GM08714 (cell line): ENCODE data around the gene CCT5.
A peak's percentile ranks its signal among the peaks of the same experiment; 100 is the strongest.
"Not testable (repeated sequence)": the region's sequence is repeated elsewhere in the genome, so short reads cannot be mapped to it uniquely, and the experiment has no call there.

ENCODE experiments used
- H3K4me3 ChIP-seq: fragments of 200-500 bp; sonication (Bioruptor generic); 2 replicates; pipeline ENCODE4 v1.5.1; 2014; ENCODE audit warnings: mild to moderate bottlenecking, low read length, inconsistent platforms
- ZNF274 ChIP-seq: IDR thresholded peaks from 2 replicates; pipeline ENCODE4 v1.6.1; 2012; ENCODE audit warnings: mild to moderate bottlenecking, low read depth, low read length

Gene CCT5

DNA sequence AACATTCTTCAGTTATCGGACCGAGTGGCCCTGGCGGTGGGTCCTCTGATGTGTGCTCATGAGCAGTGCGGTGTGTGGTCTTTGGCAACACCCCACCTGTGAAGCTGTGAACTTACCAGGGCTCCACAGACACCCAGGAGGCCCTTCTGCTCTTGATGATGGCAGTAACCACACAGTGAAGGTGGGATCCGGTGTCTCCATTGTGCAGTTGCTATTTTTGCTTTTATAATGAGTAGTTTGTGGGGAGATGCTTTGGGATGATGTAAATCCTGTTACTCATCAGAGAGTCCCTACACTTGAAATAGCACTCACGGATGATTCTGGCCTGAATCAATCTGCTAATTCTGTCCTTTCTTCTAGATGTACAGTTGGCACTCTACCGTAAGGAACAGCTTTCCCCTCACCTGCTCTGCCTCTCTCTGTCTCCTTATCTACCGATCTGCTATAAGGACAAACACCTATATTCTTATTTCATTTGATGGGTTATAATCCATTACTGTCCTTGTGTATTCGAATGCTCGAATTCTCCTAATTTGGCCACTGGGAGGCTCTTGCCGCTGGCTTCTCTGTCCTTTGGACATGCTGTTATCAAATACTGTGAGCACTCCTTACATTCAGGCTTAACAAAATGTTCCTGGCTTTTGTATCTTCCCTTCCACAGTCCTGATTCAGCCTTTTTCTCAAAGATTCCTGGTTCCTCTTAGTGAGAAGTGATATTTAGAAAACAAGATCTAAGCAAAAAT, 20.6 kb upstream of the CCT5 start:
- no peak for TF ChIP-seq ZNF274
- no peak overlapping the region for H3K4me3 ChIP-seq

DNA sequence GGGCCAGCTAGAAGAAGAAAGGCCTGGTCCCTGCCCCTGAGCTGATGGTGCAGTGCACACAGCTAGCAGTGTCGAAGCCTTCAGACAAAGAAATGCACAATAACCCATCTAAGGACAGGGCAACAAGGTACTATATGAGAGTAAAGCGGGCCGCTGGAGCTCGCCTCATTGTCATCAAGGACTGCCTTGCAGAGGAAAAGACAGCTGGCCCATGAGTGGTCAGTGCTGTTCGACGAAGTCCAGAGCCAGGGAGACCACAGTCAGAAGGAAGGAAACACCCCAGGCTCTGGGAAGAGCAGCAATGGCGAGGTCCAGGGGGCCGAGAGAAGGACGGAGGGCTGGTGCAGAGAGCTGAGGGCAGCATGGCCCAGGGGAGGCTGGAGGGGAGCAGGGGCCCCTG, 17.7 kb upstream of the CCT5 start:
- no peak for TF ChIP-seq ZNF274
- no peak overlapping the region for H3K4me3 ChIP-seq

DNA sequence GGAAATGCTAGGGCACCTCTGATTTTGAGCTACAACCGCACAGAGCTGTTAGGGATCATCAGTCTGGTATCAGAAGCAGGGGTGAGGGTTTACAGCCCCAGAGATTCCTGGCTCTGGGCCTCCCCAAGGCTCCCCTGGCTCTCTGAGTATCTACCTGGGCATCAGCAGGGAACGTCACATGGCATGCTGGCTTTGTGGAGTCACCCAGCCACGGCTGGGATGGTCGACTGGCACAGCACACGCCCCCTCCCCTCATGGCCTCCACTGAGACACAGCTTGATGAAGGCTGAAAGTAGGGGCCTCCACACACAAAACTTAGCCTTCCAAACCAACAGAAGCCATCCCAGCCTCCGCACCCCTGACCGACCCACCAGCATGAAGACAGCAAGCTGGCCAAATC, 17.1 kb upstream of the CCT5 start:
- no peak for TF ChIP-seq ZNF274
- no peak overlapping the region for H3K4me3 ChIP-seq

DNA sequence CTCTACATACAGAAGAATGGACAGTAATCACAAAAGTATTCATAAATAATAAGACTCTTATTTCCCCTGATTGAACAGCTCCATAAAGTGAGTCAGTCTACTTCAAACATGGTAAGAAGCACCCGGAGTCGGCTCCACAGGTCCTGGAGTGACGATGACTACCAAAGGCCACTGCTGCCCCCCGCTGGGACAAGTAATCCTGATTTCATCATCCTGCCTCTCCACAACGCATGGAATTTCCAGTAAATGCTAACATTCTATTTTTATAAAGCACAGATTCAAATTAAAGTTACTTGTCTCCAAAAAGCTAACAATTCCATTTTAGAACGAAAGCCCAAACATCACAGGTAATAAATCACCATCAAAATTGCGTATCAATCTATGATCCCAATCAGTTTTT, 16.6 kb upstream of the CCT5 start:
- H3K4me3 ChIP-seq: no peak overlapping the region
- no peak for TF ChIP-seq ZNF274

DNA sequence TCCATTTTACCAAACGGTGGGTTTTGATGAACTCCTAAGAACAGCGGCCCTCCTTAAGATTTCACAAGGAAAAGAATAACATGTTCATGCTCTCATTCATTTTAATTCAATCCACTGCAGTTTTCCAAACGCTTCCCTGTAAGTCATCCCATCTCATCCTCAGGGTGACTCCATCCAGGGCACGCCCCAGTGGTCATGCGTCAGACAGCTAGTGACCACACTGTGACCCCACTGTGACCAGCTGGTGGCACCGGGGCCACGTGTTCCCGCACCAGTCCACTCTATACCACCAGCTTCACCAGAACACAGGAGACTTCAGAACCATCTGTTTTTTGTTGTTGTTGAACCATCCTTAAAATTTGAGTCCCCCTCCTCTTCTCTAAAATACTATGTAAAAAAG, 14.7 kb upstream of the CCT5 start:
- TF ChIP-seq ZNF274: no peak
- no peak overlapping the region for H3K4me3 ChIP-seq

DNA sequence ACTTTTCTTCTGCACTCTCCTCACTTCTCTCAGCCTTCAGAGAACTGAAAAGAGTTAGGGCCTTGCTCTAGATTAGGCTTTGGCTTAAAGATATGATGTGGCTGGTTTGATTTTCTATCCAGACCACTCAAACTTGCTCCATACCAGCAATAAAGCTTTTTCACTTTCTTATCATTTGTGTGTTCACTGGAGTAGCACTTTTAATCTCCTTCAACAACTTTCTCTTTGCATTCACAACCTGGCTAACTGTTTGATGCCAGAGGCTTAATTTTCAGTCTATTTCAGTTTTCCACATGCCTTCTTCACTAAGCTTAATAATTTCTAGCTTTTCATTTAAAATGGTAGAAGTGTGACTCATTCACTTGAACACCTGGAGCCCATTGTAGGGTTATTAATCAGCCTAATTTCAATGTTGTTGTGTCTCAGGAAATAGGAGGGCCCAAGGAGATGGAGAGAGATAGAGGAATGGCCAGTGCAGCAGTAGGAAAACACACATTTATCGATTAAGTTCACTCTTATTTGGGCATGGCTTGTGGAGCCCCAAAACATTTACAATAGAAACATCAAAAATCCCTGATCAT, 6.3 kb upstream of the CCT5 start:
- TF ChIP-seq ZNF274: no peak
- no peak overlapping the region for H3K4me3 ChIP-seq

DNA sequence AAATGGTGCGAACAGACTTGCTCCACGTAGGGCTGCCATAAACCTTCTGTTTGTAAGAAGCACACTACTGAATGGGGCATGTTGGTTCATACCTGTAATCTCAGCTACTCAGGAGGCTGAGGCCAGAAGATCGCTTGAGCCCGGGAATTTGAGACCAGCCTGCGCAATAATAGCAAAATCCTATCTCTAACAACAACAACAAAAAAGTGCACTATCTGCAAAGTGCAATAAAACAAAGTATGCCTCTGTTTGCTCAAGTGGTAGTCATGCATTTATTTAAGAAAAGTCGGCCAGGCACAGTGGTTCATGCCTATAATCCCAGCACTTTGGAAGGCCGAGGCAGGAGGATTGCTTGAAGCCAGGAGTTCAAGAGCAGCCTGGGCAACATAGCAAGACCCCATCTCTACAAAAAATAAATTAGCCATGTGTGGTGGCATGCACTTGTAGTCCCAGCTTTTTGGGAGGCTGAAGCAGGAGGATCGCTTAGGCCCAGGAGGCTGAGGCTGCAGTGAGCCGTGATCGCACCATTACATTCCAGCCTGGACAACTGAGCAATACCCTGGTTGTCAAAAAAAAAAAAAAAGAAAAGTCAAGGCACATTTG, 5.6 kb upstream of the CCT5 start:
- H3K4me3 ChIP-seq: no peak overlapping the region
- TF ChIP-seq ZNF274: no peak

DNA sequence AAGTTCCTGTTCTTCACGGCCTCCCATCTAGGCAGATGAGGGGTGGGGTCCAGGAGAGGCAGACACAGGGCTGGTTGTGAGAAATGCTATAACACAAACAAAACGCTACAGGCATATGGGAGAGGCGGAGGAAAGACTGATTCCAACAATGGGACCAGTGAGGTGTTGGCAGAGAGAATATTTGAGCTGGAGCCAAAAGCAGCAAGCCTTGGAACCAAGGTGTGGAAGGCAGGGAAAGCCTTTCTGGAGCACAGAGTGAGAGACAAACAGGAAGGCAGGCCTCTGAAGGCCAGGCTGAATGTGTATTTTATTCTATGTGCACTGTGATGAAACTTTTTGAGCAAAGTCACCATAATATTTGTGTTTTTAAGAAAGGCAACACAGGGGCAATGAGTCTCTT, 3.3 kb upstream of the CCT5 start:
- no peak for TF ChIP-seq ZNF274

DNA sequence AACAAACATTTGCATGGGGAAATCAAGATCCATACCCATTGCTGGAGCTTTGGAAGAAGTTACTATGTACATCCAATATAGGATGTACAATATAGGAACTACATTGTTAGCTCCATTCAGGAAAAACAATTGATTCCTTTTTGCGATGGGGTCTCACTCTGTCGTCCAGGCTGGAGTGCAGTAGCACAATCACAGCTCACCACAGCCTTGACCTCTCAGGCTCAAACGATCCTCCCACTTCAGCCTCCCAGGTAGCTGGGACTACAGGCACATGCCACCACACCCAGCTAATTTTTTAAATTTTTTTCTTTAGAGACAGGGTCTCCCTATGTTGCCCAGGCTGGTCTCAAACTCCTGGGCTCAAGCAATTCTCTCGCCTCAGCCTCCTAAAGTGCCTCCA, 2.9 kb upstream of the CCT5 start:
- H3K4me3 ChIP-seq: not testable (repeated sequence)

More for the DNA sequence above, 3.3 kb upstream of the CCT5 start:
- no peak overlapping the region for H3K4me3 ChIP-seq

DNA sequence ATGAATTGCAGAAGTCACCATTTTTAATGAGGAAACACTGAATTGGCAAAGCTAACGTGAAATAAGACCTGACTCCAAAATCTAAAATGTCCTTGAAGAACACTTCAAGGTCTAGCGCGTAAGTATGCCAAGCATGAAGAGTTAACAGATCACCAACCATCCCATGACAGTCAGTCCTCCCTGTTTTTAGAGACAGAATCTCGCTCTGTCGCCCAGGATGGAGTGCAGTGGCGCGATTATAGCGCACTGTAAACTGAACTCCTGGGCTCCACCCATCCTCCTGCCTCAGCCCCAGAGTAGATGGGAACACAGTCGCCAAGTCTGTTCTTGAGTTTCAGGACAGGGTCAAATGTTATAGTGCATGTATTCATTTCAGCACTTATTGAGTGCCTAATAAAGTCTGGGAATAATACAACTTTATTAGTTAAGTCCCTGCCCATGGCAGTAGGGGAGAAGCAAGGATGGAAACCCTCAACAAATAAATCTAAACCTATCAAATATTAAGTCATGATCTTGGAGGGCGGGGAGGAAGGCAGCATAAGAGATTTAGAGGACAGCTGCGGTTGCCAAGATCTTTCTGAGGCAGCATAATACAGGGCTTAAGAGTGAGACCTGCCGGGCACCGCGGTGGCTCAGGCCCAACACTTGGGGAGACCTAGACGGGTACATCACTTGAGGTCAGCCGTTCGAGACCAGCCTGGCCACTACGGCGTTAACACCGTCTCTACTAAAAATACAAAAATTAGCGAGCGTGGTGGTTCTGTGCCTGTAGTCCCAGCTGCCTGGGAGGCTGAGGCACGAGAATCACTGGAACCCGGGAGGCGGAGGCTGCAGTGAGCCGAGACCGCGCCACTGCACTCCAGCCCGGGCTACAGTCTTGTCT, 1.5 kb upstream of the CCT5 start:
- peak overlapping the region; percentile 93 for H3K4me3 ChIP-seq
- TF ChIP-seq ZNF274: no peak

DNA sequence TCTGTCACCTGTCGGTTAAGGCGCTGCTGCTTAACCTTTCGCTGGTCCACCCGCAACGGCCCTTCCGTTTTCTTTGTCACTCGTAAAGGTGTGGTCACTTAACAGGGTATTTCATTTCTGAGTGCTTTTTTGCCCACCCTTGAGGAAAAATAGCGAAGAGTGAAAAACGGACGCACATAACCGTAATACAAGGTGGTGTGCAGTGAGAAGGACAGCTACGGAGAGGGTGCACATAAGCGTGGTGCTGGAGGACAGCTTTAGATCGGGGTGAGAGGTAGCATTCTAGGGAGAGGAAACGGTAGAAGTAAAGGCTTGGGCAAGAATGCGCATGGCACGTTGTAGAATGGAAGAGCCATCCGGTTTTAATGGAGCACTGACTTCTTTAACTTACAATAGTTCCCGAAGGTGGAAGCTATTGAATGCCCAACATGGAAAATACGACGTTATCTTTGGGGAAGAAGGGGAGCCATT, 761 bp downstream of the CCT5 start:
- TF ChIP-seq ZNF274: no peak
- H3K4me3 ChIP-seq: peak overlapping the region; percentile 93

DNA sequence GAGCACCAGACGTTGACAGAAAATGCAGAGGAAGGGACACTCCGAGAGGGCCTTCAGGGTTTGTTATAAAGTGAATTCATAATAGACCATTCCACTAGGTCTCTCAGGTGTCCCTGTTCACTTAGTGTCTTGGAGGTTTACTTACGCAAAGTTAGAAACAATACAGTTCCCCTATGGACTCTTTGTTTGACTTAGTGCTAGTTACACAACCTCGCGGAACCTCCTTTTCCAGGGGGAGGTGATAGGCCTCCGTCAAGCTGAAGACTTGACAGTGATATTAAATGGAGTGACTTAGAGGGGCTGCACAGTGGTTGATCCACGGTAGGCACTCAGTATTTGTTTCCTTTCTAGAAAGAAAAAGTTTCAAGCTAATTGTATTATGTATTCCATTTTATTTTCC, 1.3 kb downstream of the CCT5 start:
- peak overlapping the region; percentile 93 for H3K4me3 ChIP-seq
- TF ChIP-seq ZNF274: no peak

DNA sequence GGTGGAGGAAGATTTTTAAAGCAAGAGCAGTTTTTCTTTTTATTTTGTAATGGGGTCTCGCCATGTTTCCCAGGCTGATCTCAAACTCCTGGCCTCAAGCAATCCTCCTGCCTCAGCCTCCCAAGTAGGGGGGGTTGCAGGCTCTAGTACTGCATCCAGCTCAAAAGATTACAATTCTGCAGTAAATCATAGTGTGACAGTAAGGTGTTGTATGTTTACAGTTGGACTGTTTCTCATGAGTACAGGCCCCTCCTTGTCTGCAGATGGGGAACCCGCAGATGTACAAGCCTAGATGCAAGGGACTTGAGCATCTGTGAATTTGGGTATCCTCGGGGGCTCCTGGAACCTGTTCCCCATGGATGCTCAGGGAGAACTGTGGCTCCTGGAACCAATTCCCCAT, 3.3 kb downstream of the CCT5 start:
- no peak for TF ChIP-seq ZNF274
- H3K4me3 ChIP-seq: no peak overlapping the region

DNA sequence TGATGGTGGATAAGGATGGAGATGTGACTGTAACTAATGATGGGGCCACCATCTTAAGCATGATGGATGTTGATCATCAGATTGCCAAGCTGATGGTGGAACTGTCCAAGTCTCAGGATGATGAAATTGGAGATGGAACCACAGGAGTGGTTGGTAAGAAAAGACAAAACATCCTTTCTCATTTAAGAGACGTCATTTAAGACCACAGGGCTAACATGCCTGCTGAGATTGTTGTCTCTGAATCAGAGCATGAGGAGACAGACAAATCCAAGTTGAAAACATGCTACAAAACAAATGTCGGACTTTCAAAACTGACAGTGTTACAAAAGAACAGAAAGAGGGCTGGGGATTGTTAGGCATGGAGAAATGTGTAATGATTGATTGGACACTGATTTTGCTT, 4.6 kb downstream of the CCT5 start:
- no peak for TF ChIP-seq ZNF274
- no peak overlapping the region for H3K4me3 ChIP-seq

DNA sequence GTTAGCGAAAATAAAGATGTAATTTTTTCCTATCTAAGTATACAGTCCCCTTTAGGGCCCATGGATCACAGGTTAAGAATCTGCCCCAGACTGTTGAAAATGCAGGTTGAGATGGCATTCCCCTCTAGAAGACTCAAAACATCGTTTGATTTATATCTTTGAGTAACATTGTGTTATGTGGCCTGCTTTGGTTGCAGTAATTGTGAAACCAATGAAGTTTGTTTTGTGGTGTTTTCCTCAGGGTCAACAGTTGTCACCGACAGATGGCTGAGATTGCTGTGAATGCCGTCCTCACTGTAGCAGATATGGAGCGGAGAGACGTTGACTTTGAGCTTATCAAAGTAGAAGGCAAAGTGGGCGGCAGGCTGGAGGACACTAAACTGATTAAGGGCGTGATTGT, 7.8 kb downstream of the CCT5 start:
- TF ChIP-seq ZNF274: no peak
- no peak overlapping the region for H3K4me3 ChIP-seq

DNA sequence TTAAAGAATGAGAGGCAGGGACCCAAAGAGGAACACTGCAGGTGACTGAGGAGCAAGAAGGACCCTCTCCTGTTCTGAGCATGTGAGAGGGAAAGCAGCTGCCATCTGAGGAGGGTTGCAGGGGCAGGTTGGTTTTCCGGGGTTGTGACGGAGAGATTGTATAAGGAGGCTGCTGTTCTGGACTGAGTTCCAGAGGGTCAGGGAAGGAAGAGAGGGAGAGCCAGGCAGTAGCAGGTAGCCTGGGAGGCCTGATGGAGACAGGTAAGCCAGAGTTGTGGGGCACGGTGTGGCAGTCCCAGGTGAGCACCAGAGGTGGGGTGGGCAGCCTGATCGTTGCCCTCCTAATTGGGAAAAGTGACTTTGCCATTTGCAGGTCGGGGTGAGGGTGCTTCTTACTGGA, 9.8 kb downstream of the CCT5 start:
- no peak overlapping the region for H3K4me3 ChIP-seq
- TF ChIP-seq ZNF274: no peak
